GM12865 (cell line): ENCODE data around the gene B9D2.

Experiments
- DNase-seq: peaks from one replicate; pipeline ENCODE4 v3.0.0; 2010; ENCODE audit warnings: low read depth
- H3K4me3 ChIP-seq: 2 replicates; pipeline ENCODE4 v1.5.1; 2011; ENCODE audit warnings: mild to moderate bottlenecking, low read depth, low read length, control low read depth
- TF ChIP-seq, protein P1 (sequence below): IDR thresholded peaks from 2 replicates; pipeline ENCODE4 v1.5.1; 2011; ENCODE audit warnings: low read length, control low read depth, low read depth, inconsistent platforms; ENCODE audit not compliant: insufficient read depth; ENCODE audit errors: missing control alignments

The B9D2 gene

GRCh38 chr19:41332468-41332867 lies 31.5 kb downstream of the B9D2 start:
- H3K4me3 ChIP-seq, result no peak overlapping the region
- TF ChIP-seq, protein P1, sequence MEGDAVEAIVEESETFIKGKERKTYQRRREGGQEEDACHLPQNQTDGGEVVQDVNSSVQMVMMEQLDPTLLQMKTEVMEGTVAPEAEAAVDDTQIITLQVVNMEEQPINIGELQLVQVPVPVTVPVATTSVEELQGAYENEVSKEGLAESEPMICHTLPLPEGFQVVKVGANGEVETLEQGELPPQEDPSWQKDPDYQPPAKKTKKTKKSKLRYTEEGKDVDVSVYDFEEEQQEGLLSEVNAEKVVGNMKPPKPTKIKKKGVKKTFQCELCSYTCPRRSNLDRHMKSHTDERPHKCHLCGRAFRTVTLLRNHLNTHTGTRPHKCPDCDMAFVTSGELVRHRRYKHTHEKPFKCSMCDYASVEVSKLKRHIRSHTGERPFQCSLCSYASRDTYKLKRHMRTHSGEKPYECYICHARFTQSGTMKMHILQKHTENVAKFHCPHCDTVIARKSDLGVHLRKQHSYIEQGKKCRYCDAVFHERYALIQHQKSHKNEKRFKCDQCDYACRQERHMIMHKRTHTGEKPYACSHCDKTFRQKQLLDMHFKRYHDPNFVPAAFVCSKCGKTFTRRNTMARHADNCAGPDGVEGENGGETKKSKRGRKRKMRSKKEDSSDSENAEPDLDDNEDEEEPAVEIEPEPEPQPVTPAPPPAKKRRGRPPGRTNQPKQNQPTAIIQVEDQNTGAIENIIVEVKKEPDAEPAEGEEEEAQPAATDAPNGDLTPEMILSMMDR, result no peak
- no peak for DNase-seq

DNA sequence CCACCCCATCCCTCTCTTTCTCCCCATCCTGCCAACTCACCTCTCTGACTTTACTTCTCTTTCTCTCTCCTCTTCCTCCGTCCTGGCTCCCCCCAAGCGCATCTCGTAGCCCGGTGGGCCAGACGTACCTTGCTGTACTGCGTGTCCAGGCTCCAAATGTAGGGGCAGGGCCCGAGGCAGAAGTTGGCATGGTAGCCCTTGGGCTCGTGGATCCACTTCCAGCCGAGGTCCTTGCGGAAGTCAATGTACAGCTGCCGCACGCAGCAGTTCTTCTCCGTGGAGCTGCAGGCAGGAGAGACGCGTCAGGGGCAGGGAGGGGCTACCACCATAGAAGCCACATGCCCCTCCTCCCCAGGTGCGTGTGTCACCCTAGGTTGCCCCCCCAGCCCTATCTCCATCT lies 31.9 kb downstream of the B9D2 start:
- DNase-seq, result no peak
- H3K4me3 ChIP-seq, result no peak overlapping the region
- TF ChIP-seq, protein P1, result no peak

GRCh38 chr19:41330946-41331678 lies 32.8 kb downstream of the B9D2 start:
- DNase-seq, result no peak

DNA sequence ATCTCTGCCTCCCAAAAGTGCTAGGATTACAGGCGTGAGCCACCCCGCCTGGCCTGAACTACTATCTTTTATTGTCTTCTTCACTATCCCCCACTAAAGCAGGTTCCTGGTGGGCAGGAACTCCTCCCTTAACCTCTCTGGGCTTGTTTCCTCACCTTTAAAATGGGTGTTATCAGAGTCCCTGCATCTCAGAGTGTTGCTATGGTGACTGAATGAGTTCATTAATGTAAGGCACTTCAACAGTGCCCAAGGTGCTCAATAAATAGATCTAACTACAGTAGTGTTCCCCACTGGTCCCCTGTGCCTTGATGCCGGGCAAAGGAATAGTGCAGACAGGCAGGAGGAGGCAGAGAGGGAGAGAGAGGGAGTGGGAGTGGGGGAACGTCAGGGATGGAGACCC lies 33.5 kb downstream of the B9D2 start:
- TF ChIP-seq, protein P1, result no peak

More at GRCh38 chr19:41330946-41331678, 32.8 kb downstream of the B9D2 start:
- H3K4me3 ChIP-seq, result no peak overlapping the region
- TF ChIP-seq, protein P1, result no peak

GRCh38 chr19:41328842-41329225 lies 35.1 kb downstream of the B9D2 start:
- no peak overlapping the region for H3K4me3 ChIP-seq
- DNase-seq, result no peak
- TF ChIP-seq, protein P1, result no peak

More for the DNA sequence above, 33.5 kb downstream of the B9D2 start:
- H3K4me3 ChIP-seq, result no peak overlapping the region
- no peak for DNase-seq

- DNase-seq, result peak; percentile 43
- TF ChIP-seq, protein P1, result no peak
- peak overlapping the region; percentile 62 for H3K4me3 ChIP-seq
Observed at GRCh38 chr19:41328157-41328841, 35.6 kb downstream of the B9D2 start.
